Embryonic facial prominence (tissue), 1 donor: ENCODE results near the gene TMOD1.

Experiments
- DNase-seq: peaks from one replicate; pipeline ENCODE4 v3.0.0-alpha.2; 2016; ENCODE audit errors: extremely low spot score

Gene TMOD1

DNA sequence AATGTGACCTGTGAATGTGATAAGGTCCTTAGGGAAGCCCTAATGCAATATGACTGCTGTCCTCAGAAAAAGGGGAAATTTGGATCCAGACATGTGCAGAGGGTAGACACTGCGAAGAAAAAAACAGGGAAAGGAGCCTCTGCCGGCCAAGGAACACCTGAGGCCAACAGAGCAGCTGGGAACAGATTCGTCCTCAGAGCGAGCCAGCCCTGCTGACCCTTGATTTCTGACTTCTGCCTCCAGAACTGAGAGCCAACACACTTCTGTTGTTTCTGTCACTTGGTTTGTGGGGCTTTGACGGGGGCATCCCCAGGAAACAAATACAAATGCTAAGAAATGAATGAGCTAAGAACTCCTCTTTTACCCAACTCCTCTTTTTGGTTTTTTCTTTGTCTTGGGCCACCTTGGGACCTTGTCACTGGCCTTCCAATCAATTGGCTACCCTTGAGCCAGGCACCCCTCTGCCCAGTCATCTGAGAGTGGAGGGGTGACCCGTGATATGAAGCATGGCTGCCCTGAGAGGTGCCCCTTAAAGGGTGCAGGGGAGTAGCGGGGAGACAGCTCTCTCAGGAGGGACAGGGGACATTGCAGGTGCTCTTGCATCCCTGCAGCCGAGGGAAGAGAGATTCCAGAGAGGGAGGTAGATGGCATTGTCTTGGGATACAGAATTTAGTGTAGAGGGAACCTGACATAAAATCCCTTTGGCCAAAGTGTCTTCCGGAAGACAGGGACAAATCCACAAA lies 16.9 kb downstream of the TMOD1 start:
- no peak for DNase-seq

GRCh38 chr9:97518909-97519307 lies 17.4 kb downstream of the TMOD1 start:
- no peak for DNase-seq

DNA sequence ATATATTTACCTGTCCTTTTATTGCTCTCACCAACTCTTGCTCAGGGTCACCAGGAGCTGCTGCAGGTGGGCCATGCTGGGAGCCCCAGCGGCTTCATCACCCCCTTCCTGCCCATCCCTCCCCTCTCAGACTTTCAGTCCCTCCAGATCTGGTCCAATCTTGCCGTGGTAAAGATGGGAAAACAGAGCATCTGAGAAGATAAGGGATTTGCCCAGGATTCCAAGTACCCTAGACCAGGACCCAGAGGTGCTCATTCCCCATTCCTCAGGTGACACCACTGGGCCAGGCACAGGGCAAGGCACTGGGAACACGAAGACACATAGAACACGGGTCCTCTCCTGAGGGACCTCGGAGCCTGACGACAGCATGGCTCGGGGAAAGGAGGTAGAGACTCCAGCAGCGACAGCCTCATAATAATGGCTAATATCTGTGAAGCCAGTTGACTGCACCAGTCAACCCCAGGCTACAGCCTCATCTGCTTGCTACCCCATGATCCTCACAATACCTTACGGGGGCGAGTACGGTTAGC lies 18.0 kb downstream of the TMOD1 start:
- DNase-seq: no peak

GRCh38 chr9:97521576-97522333 lies 20.3 kb downstream of the TMOD1 start:
- DNase-seq: no peak

GRCh38 chr9:97524424-97524823 lies 23.0 kb downstream of the TMOD1 start:
- no peak for DNase-seq

GRCh38 chr9:97525451-97525850 lies 24.0 kb downstream of the TMOD1 start:
- no peak for DNase-seq

DNA sequence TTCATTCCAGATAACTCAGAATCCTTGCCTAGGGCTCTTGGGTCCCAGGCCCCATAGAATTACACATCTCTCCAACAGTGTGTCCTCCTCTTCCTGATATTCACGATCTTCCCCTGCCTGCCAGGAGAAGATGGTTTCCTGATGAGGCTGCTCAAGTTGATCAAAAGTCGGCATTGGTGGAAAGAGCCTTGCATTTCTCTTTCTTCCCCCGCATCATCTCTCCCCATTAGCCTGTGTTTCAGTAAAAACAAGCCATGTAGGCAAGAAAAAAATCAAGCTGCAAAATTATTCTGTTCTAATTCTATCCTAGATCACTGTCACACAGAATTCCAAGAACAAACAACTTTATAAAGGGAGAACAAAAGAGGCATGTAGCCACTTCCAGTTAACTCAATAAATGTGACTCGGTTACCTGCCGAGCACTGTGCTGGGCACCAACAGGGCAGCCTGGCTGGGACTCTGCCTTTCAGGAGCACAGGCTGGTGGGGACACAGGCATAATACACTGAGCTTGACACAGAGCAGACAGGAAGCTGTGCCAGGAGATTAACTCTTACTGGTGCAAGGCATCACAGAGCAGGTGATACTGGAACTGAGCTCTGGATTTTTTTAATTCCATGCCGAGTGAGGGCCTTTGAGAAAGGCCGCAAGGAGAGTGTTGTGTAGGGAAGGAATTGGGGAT lies 25.6 kb downstream of the TMOD1 start:
- no peak for DNase-seq

DNA sequence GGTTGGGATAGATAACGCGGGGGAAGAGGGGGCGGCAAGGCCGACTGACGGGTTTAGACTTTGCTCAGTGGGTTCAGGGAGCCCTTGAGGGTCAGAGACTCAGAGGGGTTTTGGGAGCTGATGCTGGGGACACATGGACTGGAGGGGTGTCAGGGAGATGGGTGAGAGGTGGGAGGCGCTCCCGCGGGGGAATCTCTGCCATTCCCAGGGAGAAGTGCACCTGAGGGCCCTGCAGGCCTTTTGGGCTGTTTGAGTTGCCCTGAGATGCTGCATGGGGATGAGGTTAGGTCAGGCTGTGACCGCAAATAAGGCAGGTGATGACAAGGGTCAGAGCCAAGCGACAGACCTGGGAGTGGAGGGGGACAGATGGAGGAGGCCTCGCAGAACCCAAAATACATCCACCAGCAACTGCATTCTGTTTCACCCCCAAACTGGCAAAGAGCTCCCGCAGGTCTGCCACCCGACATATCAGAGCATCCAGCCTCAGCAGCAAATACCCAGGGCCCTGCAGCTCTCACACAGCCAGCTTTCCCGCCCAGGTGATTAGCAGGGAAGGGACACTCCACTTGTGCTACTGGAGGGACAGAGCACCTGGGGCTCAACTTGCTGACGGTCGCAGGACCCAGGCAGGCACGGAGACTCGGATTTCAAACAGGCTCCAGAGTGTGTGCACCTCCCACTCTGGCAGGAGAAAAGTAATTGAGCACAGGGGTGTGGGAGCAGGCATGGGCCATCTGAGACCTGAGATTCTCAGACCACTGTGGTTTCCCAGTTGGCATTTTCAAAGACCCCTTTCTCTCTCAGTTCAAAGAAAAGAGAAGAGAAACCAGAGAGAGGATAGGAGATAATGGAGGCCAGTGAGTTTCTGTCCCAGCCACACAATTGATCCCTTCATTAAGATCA lies 26.4 kb downstream of the TMOD1 start:
- no peak for DNase-seq

DNA sequence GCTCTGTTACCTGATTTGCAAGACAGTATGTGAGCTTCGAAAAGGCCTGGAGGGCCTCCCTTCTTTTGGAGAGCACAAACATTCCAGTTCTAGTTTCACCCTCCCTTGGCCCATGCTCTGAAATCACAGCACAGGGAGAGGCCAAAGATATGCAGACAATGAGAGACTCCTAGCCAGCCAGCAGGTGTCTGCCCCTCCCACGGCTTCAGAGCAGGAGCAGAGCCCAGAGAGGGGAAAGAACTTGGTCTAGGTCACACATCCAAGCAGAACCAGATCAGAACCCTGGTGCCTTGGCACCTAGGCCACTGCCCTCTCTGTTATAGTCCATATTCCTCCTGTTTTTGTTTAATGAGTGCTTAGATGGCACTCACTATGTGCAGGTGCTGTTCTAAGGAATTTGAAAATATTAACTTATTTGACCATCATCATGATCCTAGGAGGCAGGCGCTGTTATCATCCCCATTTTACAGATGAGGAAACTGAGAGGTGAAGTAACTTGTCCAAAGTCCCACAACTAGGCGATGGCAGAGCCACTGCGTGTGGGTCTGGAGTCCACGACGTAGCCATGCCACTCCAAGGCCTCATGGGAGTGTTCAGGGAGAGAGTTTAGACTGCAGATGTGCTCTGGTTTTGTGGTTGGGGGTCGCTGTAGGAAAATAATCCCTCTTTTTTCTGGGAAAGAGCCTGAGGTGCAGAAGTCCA lies 27.2 kb downstream of the TMOD1 start:
- DNase-seq: no peak

DNA sequence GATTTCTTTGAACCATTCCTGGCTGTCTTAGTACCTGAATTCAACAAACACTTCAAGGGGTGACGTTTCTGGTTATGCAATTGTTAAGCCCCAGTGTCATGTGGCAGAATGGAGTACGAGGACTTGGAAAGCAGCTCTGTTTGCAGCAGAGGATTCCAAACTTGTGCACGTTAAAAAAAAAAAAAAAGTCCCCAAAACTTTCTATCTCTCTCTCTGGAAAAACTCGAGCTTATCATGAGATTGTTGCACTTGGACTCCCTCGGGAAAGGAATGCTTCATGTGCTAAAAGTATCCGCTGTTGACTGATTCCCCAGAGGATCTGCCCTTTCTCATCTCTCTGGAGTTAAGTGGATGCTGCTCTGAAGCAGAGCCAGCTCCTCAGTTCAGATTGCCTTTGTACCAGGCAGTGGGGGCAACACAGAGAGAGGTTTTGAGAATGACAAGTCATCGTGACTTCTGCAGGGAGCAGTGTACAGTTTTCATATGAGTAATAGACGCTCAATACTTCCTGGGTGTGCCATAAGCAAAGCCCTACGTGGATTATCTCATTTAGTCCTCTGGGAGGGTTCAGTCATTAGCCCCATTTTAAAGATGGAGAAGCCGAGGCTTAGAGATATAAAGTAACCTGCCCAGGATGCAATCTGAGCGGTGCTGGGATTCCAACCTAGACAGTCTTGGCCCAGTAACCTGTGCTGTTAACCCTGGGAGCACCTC lies 28.1 kb downstream of the TMOD1 start:
- DNase-seq: no peak

- no peak for DNase-seq
Measured at GRCh38 chr9:97531888-97532376, 30.5 kb downstream of the TMOD1 start.

GRCh38 chr9:97534185-97534584 lies 32.7 kb downstream of the TMOD1 start:
- no peak for DNase-seq

- no peak for DNase-seq
Measured at GRCh38 chr9:97534961-97535594, 33.6 kb downstream of the TMOD1 start.

DNA sequence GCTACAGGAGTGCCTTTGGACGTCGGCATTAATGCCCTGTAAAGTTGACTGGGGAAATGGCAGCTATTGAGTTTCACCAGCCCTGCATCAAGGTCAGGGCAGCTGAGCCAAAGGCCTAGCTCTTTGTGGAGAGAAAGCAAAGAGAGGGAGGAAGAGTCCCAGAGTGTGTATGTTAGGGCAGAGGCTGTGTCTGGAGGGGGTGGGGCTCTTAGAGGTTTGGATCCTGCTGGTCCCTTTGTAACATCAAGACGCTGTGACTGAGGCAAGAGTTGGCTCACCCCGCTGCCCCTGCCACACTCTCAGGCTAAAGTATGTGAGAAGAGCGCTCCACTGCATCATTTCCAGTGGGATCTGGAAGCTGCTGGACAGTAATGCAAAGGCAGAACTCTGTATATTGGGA lies 34.3 kb downstream of the TMOD1 start:
- DNase-seq: no peak

GRCh38 chr9:97536480-97536879 lies 35.0 kb downstream of the TMOD1 start:
- no peak for DNase-seq

- DNase-seq: no peak
Measured at GRCh38 chr9:97543561-97543960, 42.1 kb downstream of the TMOD1 start.

DNA sequence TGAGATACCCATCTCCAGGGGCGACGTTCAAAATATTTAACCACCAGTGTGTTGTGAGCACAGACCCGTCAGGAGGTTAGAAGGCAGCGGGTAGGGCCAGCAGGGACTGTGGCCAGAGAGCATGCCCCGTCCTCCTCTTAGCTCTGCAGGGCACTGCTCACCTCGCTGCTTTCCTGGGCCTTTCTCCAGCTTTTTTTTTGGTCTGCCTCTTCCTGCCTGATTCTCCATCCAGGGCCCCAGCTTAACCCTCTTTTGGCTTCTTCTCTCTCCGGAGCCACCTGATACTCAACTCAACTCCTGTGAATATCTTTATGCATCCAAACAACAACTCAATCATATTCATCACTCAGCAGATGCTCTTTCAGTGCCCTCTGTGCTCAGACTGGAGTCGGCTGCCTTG lies 44.0 kb downstream of the TMOD1 start:
- DNase-seq: no peak

DNA sequence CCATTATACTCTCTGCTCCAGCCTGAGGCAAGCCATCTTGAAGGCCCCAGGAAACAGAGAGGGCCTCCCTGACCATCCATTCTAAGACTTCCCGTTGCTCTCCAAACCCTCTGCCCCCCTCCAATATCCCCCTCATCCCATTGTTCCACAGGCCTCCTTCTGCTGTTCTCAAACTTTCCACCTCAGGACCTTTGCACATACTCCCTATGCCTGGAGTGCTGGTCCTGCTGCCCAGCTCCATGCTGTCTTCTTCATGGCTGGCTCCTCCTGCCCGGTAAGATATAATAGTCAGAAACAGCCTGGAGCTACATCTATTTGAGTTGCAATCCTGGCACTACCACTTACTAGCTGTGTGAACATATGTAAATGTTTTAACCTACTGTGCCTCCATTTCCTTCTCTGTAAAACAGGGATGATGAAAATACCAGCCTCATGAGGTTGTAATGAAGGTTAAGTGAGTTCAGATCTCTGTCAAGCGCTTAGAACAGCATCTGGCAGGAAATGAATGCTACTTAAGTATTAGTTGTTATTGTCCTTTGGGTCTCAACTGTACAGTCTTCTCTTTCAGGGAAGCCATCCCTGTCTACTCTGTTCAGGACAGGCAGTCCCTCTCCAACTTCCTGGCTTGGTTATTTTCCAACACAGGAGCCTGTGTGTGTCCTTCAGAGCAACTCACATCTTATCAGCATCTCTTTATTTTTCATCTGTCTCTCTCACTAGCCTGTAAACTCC lies 45.8 kb downstream of the TMOD1 start:
- no peak for DNase-seq

DNA sequence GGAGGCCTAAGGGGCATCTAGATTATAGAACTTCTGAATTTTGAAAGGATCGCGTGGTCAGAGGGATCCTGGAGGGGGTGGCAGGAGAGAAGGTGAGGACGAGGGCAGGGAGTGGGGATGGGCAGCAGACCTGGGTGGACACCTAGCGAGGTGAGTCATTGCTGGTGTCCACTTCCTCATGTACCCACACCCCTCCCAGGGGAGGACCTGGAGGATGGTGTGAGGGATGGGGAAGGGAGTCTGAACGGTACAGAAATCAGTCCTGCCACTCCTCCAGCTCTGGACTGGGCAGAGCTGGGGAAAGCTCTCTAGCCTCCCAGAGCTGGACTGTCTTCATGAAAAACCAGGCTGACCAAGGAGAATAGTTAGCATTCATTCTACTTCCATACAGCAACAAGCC lies 46.9 kb downstream of the TMOD1 start:
- no peak for DNase-seq
